K562 (cell line): ENCODE results near the gene TYMP. TPM values are rescaled to one million over a fixed set of nuclear protein-coding genes. Genes with fewer than 3 reads are reported as not detected.

ENCODE experiments used
- ATAC-seq: fragments of 200-7000 bp; cut with Tn5 transposase; 3 replicates; pipeline ENCODE4 v1.9.1; 2020; ENCODE audit warnings: moderate library complexity
- BruUV-seq: library from RNA; stranded (reverse); fragments of 400-500 nt; replicated peaks from 2 replicates; lab custom pipeline; 2021; lab: Mats Ljungman, UMichigan
- CTCF ChIA-PET: fragments of 300-600 bp; formaldehyde crosslinking; extraction: SDS; loops from one replicate; lab custom pipeline; 2021; ENCODE audit warnings: low intra/inter-chr PET ratio; lab: Yijun Ruan, JAX
- POLR2A ChIA-PET: fragments of 300-600, 350-650 bp; sonication (Branson Sonifier 250); formaldehyde crosslinking; extraction: SDS; loops from one replicate; lab custom pipeline; 2021; ENCODE audit warnings: antibody characterized with exemption, inconsistent platforms; lab: Yijun Ruan, JAX
- DNase-seq, 4 experiments: peaks; one replicate each; pipeline versions ENCODE4 v3.0.0 to v3.0.0-alpha.2; 2011 to 2018; ENCODE audit warnings: low spot score in 3 of 4, mixed read lengths in 3 of 4; ENCODE audit errors: extremely low read depth in 1 of 4
- FAIRE-seq: peaks from 2 replicates; lab custom pipeline; 2011; peaks lifted over from hg19 to GRCh38; lab: Jason Lieb, UNC
- H2AFZ ChIP-seq: 2 replicates; pipeline ENCODE4 v1.6.0; 2011; ENCODE audit warnings: low read depth, low read length, control low read depth, inconsistent platforms
- H3K27ac ChIP-seq: fragments of 200-600 bp; 3 replicates; pipeline ENCODE4 v1.8.0; 2011; ENCODE audit warnings: low read depth, mild to moderate bottlenecking, control low read depth, inconsistent platforms, low read length, moderate library complexity, mixed read lengths; ENCODE audit errors: extremely low read depth
- H3K27me3 ChIP-seq, 2 experiments: fragments of 300-600 bp in 1 of 2; 2 replicates in 1 of 2; 3 replicates in 1 of 2; pipeline versions ENCODE4 v1.6.0 to v1.8.0; 2011; ENCODE audit warnings: inconsistent platforms in 2 of 2, low read length in 2 of 2, mild to moderate bottlenecking in 1 of 2, mixed read lengths in 1 of 2, moderate library complexity in 1 of 2; ENCODE audit not compliant: control insufficient read depth in 2 of 2, insufficient read depth in 2 of 2
- H3K36me3 ChIP-seq: fragments of 300-600 bp; 3 replicates; pipeline ENCODE4 v1.8.0; 2011; ENCODE audit warnings: mild to moderate bottlenecking, low read length, inconsistent platforms; ENCODE audit not compliant: control insufficient read depth, insufficient read depth
- H3K4me1 ChIP-seq, 2 experiments: fragments of 200-600 bp in 1 of 2; replicated peaks in 1 of 2; 2 replicates in 1 of 2; 3 replicates in 1 of 2; pipeline versions ENCODE4 v1.5.1 to v1.8.0; 2011; ENCODE audit warnings: inconsistent platforms in 2 of 2, low read length in 2 of 2, mild to moderate bottlenecking in 1 of 2, mixed read lengths in 1 of 2, moderate library complexity in 1 of 2; ENCODE audit not compliant: control insufficient read depth in 2 of 2, insufficient read depth in 2 of 2
- H3K4me2 ChIP-seq: 2 replicates; pipeline ENCODE4 v1.6.1; 2011; ENCODE audit warnings: low read length, control low read depth, inconsistent platforms, mixed read lengths; ENCODE audit not compliant: insufficient read depth
- H3K4me3 ChIP-seq: fragments of 200-600 bp; sonication (generic), shearing (Covaris generic); 2 replicates; pipeline ENCODE4 v1.5.1; 2016; ENCODE audit warnings: control low read depth, inconsistent platforms
- H3K79me2 ChIP-seq: fragments of 200-600 bp; 3 replicates; pipeline ENCODE4 v1.8.0; 2011; ENCODE audit warnings: low read length, inconsistent platforms; ENCODE audit not compliant: control insufficient read depth, insufficient read depth
- H3K9ac ChIP-seq, 2 experiments: 2 replicates each; pipeline versions ENCODE4 v1.6.0 to v1.6.1; 2011; ENCODE audit warnings: low read depth in 2 of 2, low read length in 2 of 2, control low read depth in 1 of 2, inconsistent platforms in 1 of 2, mild to moderate bottlenecking in 1 of 2, mixed read lengths in 1 of 2; ENCODE audit not compliant: insufficient read depth in 1 of 2
- H3K9me1 ChIP-seq: one replicate; pipeline ENCODE4 v1.6.0; 2011; ENCODE audit warnings: inconsistent platforms, mild to moderate bottlenecking, low read length, moderate library complexity; ENCODE audit not compliant: control insufficient read depth, insufficient read depth
- H3K9me3 ChIP-seq: replicated peaks from 2 replicates; pipeline ENCODE4 v1.5.1; 2011; ENCODE audit warnings: low read depth, low read length, inconsistent platforms; ENCODE audit not compliant: control insufficient read depth, insufficient read depth
- H4K20me1 ChIP-seq: replicated peaks from 2 replicates; pipeline ENCODE4 v1.6.1; 2011; ENCODE audit warnings: low read length, inconsistent platforms, mixed read lengths; ENCODE audit not compliant: control insufficient read depth, insufficient read depth
- E2F8 ChIP-seq: fragments of 450-650 bp; IDR thresholded peaks from 2 replicates; pipeline ENCODE4 v1.7.1; 2018; ENCODE audit warnings: mild to moderate bottlenecking, low read depth; ENCODE audit not compliant: partially characterized antibody
- MYC ChIP-seq, 2 experiments: fragments of 250-450 bp in 1 of 2; sonication (Bioruptor Pico) in 1 of 2; IDR thresholded peaks; 2 replicates each; pipeline versions ENCODE4 v1.5.1 to v1.6.1; 2012 to 2021; ENCODE audit warnings: low read depth in 2 of 2, borderline replicate concordance in 1 of 2, improper control_type of control experiment in 1 of 2, low read length in 1 of 2, mild to moderate bottlenecking in 1 of 2, moderate library complexity in 1 of 2
- POLR3A ChIP-seq: IDR thresholded peaks from 2 replicates; pipeline ENCODE4 v1.6.1; 2011; ENCODE audit warnings: borderline replicate concordance, mild to moderate bottlenecking, moderate library complexity; ENCODE audit not compliant: insufficient read length, insufficient read depth; ENCODE audit errors: extremely low read depth
- RNF2 ChIP-seq: sonication (generic); IDR thresholded peaks from 2 replicates; pipeline ENCODE4 v1.6.1; 2016
- SAFB ChIP-seq: fragments of 200-400 bp; formaldehyde crosslinking; IDR thresholded peaks from 2 replicates; pipeline ENCODE4 v1.6.1; 2017; ENCODE audit warnings: low read depth, low read length, borderline replicate concordance
- SNAPC5 ChIP-seq: fragments of 250-450 bp; sonication (Bioruptor Pico); IDR thresholded peaks from 2 replicates; pipeline ENCODE4 v1.8.0; 2021; ENCODE audit warnings: moderate library complexity, mild to moderate bottlenecking, inconsistent platforms
- TRIM25 ChIP-seq: fragments of 450-650 bp; IDR thresholded peaks from 2 replicates; pipeline ENCODE4 v1.7.0; 2016; ENCODE audit warnings: borderline replicate concordance
- WGBS: fragments of 100-300 bp; shearing (Covaris generic); methylation state at CpG from one replicate; pipeline ENCODE4 v1.1.6; 2016; ENCODE audit warnings: low coverage, mixed read lengths; ENCODE audit not compliant: insufficient coverage; ENCODE audit errors: missing lambda C conversion rate; 5-methylcytosine and 5-hydroxymethylcytosine counted together
- in situ Hi-C: fragments of 300-500 bp; cut with MboI; formaldehyde crosslinking; loops from 4 replicates; pipeline ENCODE4 v1.15.0; 2018; ENCODE audit warnings: inconsistent platforms, mixed read lengths
- intact Hi-C: fragments of 100-400 bp; cut with micrococcal nuclease; formaldehyde crosslinking; loops from 2 replicates; pipeline ENCODE4 v1.14.2; 2022
- polyA plus RNA-seq, 8 experiments: library from polyadenylated mRNA; depleted of rRNA in 4 of 8; stranded (reverse) in 5 of 8; unstranded in 3 of 8; fragments of >200 nt; fragmentation: Nextera tagmentation in 2 of 8; fragmentation: Illumina TruSeq in 1 of 8; extraction: Ambion mirVana in 2 of 8; extraction: Trizol in 1 of 8; gene quantifications; 2 replicates each; pipeline versions ENCODE4 v1.2.1 to v1.2.3, GENCODE V29; 2011 to 2014; ENCODE audit warnings: inconsistent platforms in 1 of 8, missing spikeins in 1 of 8
- total RNA-seq, 7 experiments: library from RNA; depleted of rRNA in 6 of 7; stranded (reverse); fragments of >200 nt in 6 of 7; fragmentation: Illumina TruSeq in 2 of 7; extraction: Trizol in 2 of 7; gene quantifications; 2 replicates each; pipeline versions ENCODE4 v1.2.1 to v1.2.3, GENCODE V29; 2011 to 2021; ENCODE audit warnings: low replicate concordance in 1 of 7

TYMP gene
- total and polyA plus RNA-seq, 9 of the 15 experiments (the other 6 are each of a cell fraction or from before 2014, with no cell fraction given): 0.03 to 4.0 (median 2.4) TPM; not detected in 4

- no peak for ATAC-seq
- H3K9me1 ChIP-seq: no peaks in the 10 kb centered on the region
- no peak for FAIRE-seq
- H3K9ac ChIP-seq: no peak overlapping the region
- H3K27me3 ChIP-seq: no peaks in the 10 kb centered on the region
- H3K36me3 ChIP-seq: no peaks in the 10 kb centered on the region
- no peaks in the 10 kb centered on the region for H3K79me2 ChIP-seq
- no TSS peak for BruUV-seq
- POLR2A ChIA-PET: no interaction called here
- H3K4me1 ChIP-seq: peaks cover 0 to 20% of the 10 kb centered on the region in 2 experiments; a peak in 3 of 5 replicates
- in situ Hi-C loops (loop anchor here (5.0 kb wide), 1 partner anchor 45 kb away; no protein-coding TSS in a partner anchor), intact Hi-C loops (no loop called here)
- H3K4me3 ChIP-seq: no peak overlapping the region
- CTCF ChIA-PET: no interaction called here
- TF ChIP-seq MYC (IDR thresholded peaks at IDR 0.05; ENCODE audit: low read depth, low read length) (no peak), MYC (CRISPR knock-in tag; IDR thresholded peaks at IDR 0.05; ENCODE audit: borderline replicate concordance, low read depth) (no peak), POLR3A (no peak), SAFB (no peak), SNAPC5 (CRISPR knock-in tag) (no peak), E2F8 (no peak), TRIM25 (no peak), RNF2 (no peak)
- H3K9me3 ChIP-seq: no peaks in the 10 kb centered on the region
- no peak overlapping the region for H3K4me2 ChIP-seq
- no peaks in the 10 kb centered on the region for H4K20me1 ChIP-seq
- DNase-seq: no peak
- H3K27ac ChIP-seq: no peak overlapping the region
- 53% methylated on average over 4 of the region's 7 CpGs for WGBS
- no peak overlapping the region for H2AFZ ChIP-seq
These were observed 38.0 kb upstream of the TYMP start for GRCh38 chr22:50567721-50568252.
